ENCODE data around the gene LAMB1. TPM values are rescaled to one million over a fixed set of nuclear protein-coding genes. Genes with fewer than 3 reads are reported as not detected.
"Not testable (repeated sequence)": the region's sequence is repeated elsewhere in the genome, so short reads cannot be mapped to it uniquely, and the experiment has no call there.

Gene LAMB1
- polyA plus RNA-seq, 1 experiment = 266 TPM

- no peaks in the 10 kb centered on the region for H3K27me3 ChIP-seq (ENCODE audit: control insufficient read depth, insufficient read depth, low read length)
- no peak overlapping the region for H3K4me3 ChIP-seq (ENCODE audit: low read depth, low read length)
- ChIA-PET POLR2A (interaction anchor here (1.3 kb wide), 1 partner anchor 8 kb away, joined by 3 read pairs; no protein-coding TSS in a partner anchor), CTCF (interaction anchor here (0.5 to 2.3 kb wide), 2 partner anchors 9 to 185 kb away, joined by 3 to 12 read pairs; no protein-coding TSS in a partner anchor)
- DNase-seq (ENCODE audit: low read depth, low spot score) = no peak
- H3K9me3 ChIP-seq (ENCODE audit: control insufficient read depth, insufficient read depth, low read length) = no peaks in the 10 kb centered on the region
- TF ChIP-seq CTCF (IDR thresholded peaks at IDR 0.05; ENCODE audit: low read depth, low read length) = no peak
- no peak overlapping the region for H3K27ac ChIP-seq (ENCODE audit: low read depth, low read length)
These were observed 42.7 kb downstream of the LAMB1 start for GRCh38 chr7:107960272-107960671.

GRCh38 chr7:107959527-107959898 lies 43.4 kb downstream of the LAMB1 start:
- ChIA-PET CTCF (interaction anchor here (2.3 kb wide), 1 partner anchor 186 kb away, joined by 12 read pairs; no protein-coding TSS in a partner anchor), POLR2A (no interaction called here)
- Histone ChIP-seq H3K27me3 (ENCODE audit: control insufficient read depth, insufficient read depth, low read length) (no peaks in the 10 kb centered on the region), H3K9me3 (ENCODE audit: control insufficient read depth, insufficient read depth, low read length) (no peaks in the 10 kb centered on the region), H3K27ac (ENCODE audit: low read depth, low read length) (no peak overlapping the region), H3K4me3 (ENCODE audit: low read depth, low read length) (no peak overlapping the region)
- TF ChIP-seq CTCF (IDR thresholded peaks at IDR 0.05; ENCODE audit: low read depth, low read length) = no peak
- no peak for DNase-seq (ENCODE audit: low read depth, low spot score)

GRCh38 chr7:107958764-107959526 lies 44.0 kb downstream of the LAMB1 start:
- POLR2A ChIA-PET = interaction anchor here (0.7 to 1.5 kb wide), 7 partner anchors 8 to 37 kb away, joined by 3 to 8 read pairs (median 3); no protein-coding TSS in a partner anchor
- no peak for DNase-seq (ENCODE audit: low read depth, low spot score)
- Histone ChIP-seq H3K9me3 (ENCODE audit: control insufficient read depth, insufficient read depth, low read length) (no peaks in the 10 kb centered on the region), H3K27ac (ENCODE audit: low read depth, low read length) (peak overlapping the region; percentile 3), H3K4me3 (ENCODE audit: low read depth, low read length) (no peak overlapping the region), H3K27me3 (ENCODE audit: control insufficient read depth, insufficient read depth, low read length) (no peaks in the 10 kb centered on the region)
- CTCF ChIA-PET = interaction anchor here (1.0 to 2.3 kb wide), 3 partner anchors 54 to 191 kb away, joined by 3 to 12 read pairs (median 3); no protein-coding TSS in a partner anchor
- no peak for TF ChIP-seq CTCF (IDR thresholded peaks at IDR 0.05; ENCODE audit: low read depth, low read length)

- DNase-seq (ENCODE audit: low read depth, low spot score) = no peak
- ChIA-PET CTCF (interaction anchor here (0.6 to 1.1 kb wide), 3 partner anchors 55 to 188 kb away, joined by 3 read pairs; no protein-coding TSS in a partner anchor), POLR2A (no interaction called here)
- no peaks in the 10 kb centered on the region for H3K9me3 ChIP-seq (ENCODE audit: control insufficient read depth, insufficient read depth, low read length)
- H3K27me3 ChIP-seq (ENCODE audit: control insufficient read depth, insufficient read depth, low read length) = no peaks in the 10 kb centered on the region
- no peak overlapping the region for H3K27ac ChIP-seq (ENCODE audit: low read depth, low read length)
- no peak overlapping the region for H3K4me3 ChIP-seq (ENCODE audit: low read depth, low read length)
- TF ChIP-seq CTCF (IDR thresholded peaks at IDR 0.05; ENCODE audit: low read depth, low read length) = no peak
These were observed 45.5 kb downstream of the LAMB1 start for GRCh38 chr7:107957436-107957835.

GRCh38 chr7:107956950-107957349 lies 46.0 kb downstream of the LAMB1 start:
- POLR2A ChIA-PET; DNase-seq (ENCODE audit: low read depth, low spot score); H3K9me3 ChIP-seq (ENCODE audit: control insufficient read depth, insufficient read depth, low read length); H3K27me3 ChIP-seq (ENCODE audit: control insufficient read depth, insufficient read depth, low read length); H3K4me3 ChIP-seq (ENCODE audit: low read depth, low read length); H3K27ac ChIP-seq (ENCODE audit: low read depth, low read length): not testable (repeated sequence)
- CTCF ChIA-PET = interaction anchor here (1.1 kb wide), 1 partner anchor 189 kb away, joined by 3 read pairs; no protein-coding TSS in a partner anchor

All from AG04450 (cell line).